ENCODE results near the gene SLC39A3. TPM values are rescaled to one million over a fixed set of nuclear protein-coding genes. Genes with fewer than 3 reads are reported as not detected.

SLC39A3 gene
- total RNA-seq, 5 donors from 2014 or later (not counting 1 experiment from before 2014, with no cell fraction given): 13.2 to 24.5 (median 19.6) TPM

DNA sequence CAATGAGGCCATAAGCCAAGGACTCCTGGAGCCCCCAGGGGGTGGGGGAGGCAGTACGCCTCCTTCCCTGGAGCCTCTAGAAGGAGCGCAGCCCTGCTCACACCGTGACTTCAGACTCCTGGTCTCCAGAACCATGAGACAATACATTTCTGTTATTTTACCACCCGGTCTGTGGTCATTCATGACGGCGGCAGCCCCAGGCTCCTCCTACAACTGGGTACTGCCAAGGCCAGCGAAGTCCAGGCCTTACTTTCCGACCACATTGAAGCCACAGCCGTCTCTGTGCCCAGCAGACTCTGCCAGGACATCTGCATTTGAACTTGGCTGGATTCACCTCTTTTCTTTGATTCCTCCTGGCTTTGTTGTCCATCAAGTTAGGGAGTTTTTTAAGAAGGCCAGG, 47.9 kb downstream of the SLC39A3 start:
- POLR2A ChIA-PET: no interaction called here
- no peak overlapping the region for H3K4me3 Mint-ChIP-seq
- Histone ChIP-seq H3K9me3 (no peaks in the 10 kb centered on the region), H3K27me3 (replicated peaks in 1 of 2; ENCODE audit: control insufficient read depth in 2 of 2, extremely low read depth in 1 of 2, insufficient read depth in 2 of 2, low read length in 1 of 2) (peaks cover 0 to 3% of the 10 kb centered on the region in 2 experiments), H3K27ac (ENCODE audit: low read length) (no peak overlapping the region), H3K36me3 (ENCODE audit: control insufficient read depth in 2 of 2, extremely low read depth in 1 of 2, insufficient read depth in 1 of 2, low read length in 1 of 2) (peaks cover 0 to 3% of the 10 kb centered on the region in 2 donors), H3K4me3 (ENCODE audit: control insufficient read depth in 1 of 2, extremely low read depth in 1 of 2, low read length in 1 of 2) (no peak overlapping the region), H3K4me1 (ENCODE audit: control insufficient read depth in 1 of 2, extremely low read depth in 1 of 2, insufficient read depth in 2 of 2, low read length in 2 of 2) (no peaks in the 10 kb centered on the region)
- DNase-seq (no peak), ATAC-seq (replicated peaks in 1 of 4) (no peak)
- no peak overlapping the region for H3K27ac Mint-ChIP-seq
- H3K9me3 Mint-ChIP-seq: no peaks in the 10 kb centered on the region
- CTCF ChIA-PET: no interaction called here
- WGBS (ENCODE audit: insufficient coverage): 83% methylated on average over 8 of the region's 9 CpGs
- peaks cover 2 to 8% (median 6%) of the 10 kb centered on the region in 3 donors for H3K4me1 Mint-ChIP-seq
- no peaks in the 10 kb centered on the region for H3K36me3 Mint-ChIP-seq
- H3K27me3 Mint-ChIP-seq: no peaks in the 10 kb centered on the region

DNA sequence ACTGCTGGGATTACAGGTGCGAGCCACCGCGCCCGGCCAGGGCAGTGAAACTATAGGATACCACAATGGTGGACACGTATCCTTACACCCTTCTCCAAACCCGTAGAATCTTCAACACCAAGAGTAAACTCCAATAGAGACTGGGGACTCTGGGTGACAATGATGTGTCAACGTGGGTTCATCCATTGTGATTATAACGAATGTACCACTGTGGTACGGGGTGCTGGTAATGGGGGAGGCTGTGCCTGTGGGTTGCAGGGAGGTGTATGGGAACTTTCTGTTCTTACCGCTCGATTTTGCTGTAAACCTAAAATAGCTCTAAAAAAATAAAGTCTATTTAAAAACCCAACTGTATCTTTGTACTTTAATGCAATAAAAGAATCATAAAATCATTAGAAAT, 49.0 kb downstream of the SLC39A3 start:
- H3K27me3 Mint-ChIP-seq: no peaks in the 10 kb centered on the region
- ATAC-seq (replicated peaks in 1 of 4) (no peak), DNase-seq (no peak)
- no peak overlapping the region for H3K27ac Mint-ChIP-seq
- WGBS (ENCODE audit: insufficient coverage): 96% methylated on average over 5 of the region's 11 CpGs
- H3K27ac ChIP-seq (ENCODE audit: low read length): no peak overlapping the region
- ChIA-PET POLR2A (interaction anchor here in 1 of 2 donors (0.6 kb wide), 1 partner anchor 32 kb away, joined by 3 read pairs; no protein-coding TSS in a partner anchor), CTCF (interaction anchor here in 1 of 2 donors (0.6 kb wide), 1 partner anchor 8 kb away, joined by 7 read pairs; no protein-coding TSS in a partner anchor)
- peaks cover 0 to 3% of the 10 kb centered on the region in 2 experiments for H3K27me3 ChIP-seq (replicated peaks in 1 of 2; ENCODE audit: control insufficient read depth in 2 of 2, extremely low read depth in 1 of 2, insufficient read depth in 2 of 2, low read length in 1 of 2)
- H3K4me3 ChIP-seq (ENCODE audit: control insufficient read depth in 1 of 2, extremely low read depth in 1 of 2, low read length in 1 of 2): no peak overlapping the region
- H3K4me1 Mint-ChIP-seq: peaks cover 2 to 6% (median 5%) of the 10 kb centered on the region in 3 donors
- H3K4me3 Mint-ChIP-seq: no peak overlapping the region
- H3K4me1 ChIP-seq (ENCODE audit: control insufficient read depth in 1 of 2, extremely low read depth in 1 of 2, insufficient read depth in 2 of 2, low read length in 2 of 2): no peaks in the 10 kb centered on the region
- H3K9me3 Mint-ChIP-seq: no peaks in the 10 kb centered on the region
- H3K36me3 ChIP-seq (ENCODE audit: control insufficient read depth in 2 of 2, extremely low read depth in 1 of 2, insufficient read depth in 1 of 2, low read length in 1 of 2): peaks cover 0 to 3% of the 10 kb centered on the region in 2 donors
- no peaks in the 10 kb centered on the region for H3K9me3 ChIP-seq
- no peaks in the 10 kb centered on the region for H3K36me3 Mint-ChIP-seq

DNA sequence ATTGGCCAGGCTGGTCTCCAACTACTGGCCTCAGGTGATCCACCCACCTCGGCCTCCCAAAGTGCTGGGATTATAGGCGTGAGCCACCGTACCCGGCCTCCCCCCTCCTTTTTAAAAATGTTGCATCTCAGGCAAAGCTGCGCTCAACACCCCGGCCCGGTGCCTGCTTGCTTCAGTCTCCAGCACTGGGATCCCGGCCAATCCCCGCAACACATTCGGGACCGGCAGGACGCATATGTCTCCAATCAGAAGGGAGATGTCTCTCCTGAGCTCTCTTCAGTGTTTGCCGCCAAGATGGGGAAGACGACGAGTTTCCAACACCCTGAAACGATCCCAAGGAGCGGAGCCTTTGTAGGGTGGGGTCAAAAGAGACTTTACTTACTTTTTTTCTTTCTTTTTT, 53.5 kb downstream of the SLC39A3 start:
- H3K9me3 Mint-ChIP-seq: no peaks in the 10 kb centered on the region

DNA sequence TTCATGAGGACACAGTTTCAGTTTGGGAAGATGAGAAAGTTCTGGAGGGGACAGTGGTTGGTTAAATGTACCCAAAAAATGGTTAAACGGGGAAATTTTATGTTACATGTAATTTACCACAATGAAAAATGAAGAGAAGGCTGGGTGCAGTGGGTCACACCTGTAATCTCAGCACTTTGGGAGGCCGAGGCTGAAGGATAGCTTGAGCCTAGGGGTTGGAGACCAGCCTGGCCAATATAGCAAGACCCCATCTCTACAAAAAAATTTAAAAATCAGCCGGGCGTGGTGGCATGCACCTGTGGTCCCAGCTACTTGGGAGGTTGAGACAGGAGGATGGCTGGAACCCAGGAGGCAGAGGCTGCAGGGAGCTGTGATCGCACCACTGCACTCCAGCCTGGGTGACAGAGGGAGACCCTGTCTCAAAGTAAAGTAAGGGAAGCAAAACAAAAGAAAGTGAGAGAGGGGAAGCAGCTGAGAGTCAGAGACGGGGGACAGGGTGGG, 54.6 kb downstream of the SLC39A3 start:
- no peaks in the 10 kb centered on the region for H3K27me3 Mint-ChIP-seq
- no peak overlapping the region for H3K27ac Mint-ChIP-seq
- H3K4me3 Mint-ChIP-seq: no peak overlapping the region
- 94% methylated on average over 3 of the region's 6 CpGs for WGBS (ENCODE audit: insufficient coverage)
- no peaks in the 10 kb centered on the region for H3K9me3 Mint-ChIP-seq
- CTCF ChIA-PET: no interaction called here
- H3K9me3 ChIP-seq: no peaks in the 10 kb centered on the region
- no peak overlapping the region for H3K27ac ChIP-seq (ENCODE audit: low read length)
- no peaks in the 10 kb centered on the region for H3K4me1 ChIP-seq (ENCODE audit: control insufficient read depth in 1 of 2, extremely low read depth in 1 of 2, insufficient read depth in 2 of 2, low read length in 2 of 2)
- H3K36me3 ChIP-seq (ENCODE audit: control insufficient read depth in 2 of 2, extremely low read depth in 1 of 2, insufficient read depth in 1 of 2, low read length in 1 of 2): no peaks in the 10 kb centered on the region
- ATAC-seq (replicated peaks in 1 of 4) (no peak), DNase-seq (no peak)
- POLR2A ChIA-PET: no interaction called here
- H3K27me3 ChIP-seq (replicated peaks in 1 of 2; ENCODE audit: control insufficient read depth in 2 of 2, extremely low read depth in 1 of 2, insufficient read depth in 2 of 2, low read length in 1 of 2): no peaks in the 10 kb centered on the region
- H3K36me3 Mint-ChIP-seq: peaks cover 4% of the 10 kb centered on the region
- H3K4me1 Mint-ChIP-seq: peaks cover 0 to 5% (median 0%) of the 10 kb centered on the region in 3 donors
- H3K4me3 ChIP-seq (ENCODE audit: control insufficient read depth in 1 of 2, extremely low read depth in 1 of 2, low read length in 1 of 2): no peak overlapping the region

More for the DNA sequence above, 53.5 kb downstream of the SLC39A3 start:
- Histone ChIP-seq H3K4me3 (ENCODE audit: control insufficient read depth in 1 of 2, extremely low read depth in 1 of 2, low read length in 1 of 2) (no peak overlapping the region), H3K4me1 (ENCODE audit: control insufficient read depth in 1 of 2, extremely low read depth in 1 of 2, insufficient read depth in 2 of 2, low read length in 2 of 2) (no peaks in the 10 kb centered on the region), H3K36me3 (ENCODE audit: control insufficient read depth in 2 of 2, extremely low read depth in 1 of 2, insufficient read depth in 1 of 2, low read length in 1 of 2) (no peaks in the 10 kb centered on the region), H3K27me3 (replicated peaks in 1 of 2; ENCODE audit: control insufficient read depth in 2 of 2, extremely low read depth in 1 of 2, insufficient read depth in 2 of 2, low read length in 1 of 2) (no peaks in the 10 kb centered on the region), H3K9me3 (no peaks in the 10 kb centered on the region), H3K27ac (ENCODE audit: low read length) (no peak overlapping the region)
- Mint-ChIP-seq H3K27me3 (no peaks in the 10 kb centered on the region), H3K27ac (no peak overlapping the region), H3K36me3 (peaks cover 4% of the 10 kb centered on the region), H3K4me1 (peaks cover 0 to 3% (median 0%) of the 10 kb centered on the region in 3 donors), H3K4me3 (no peak overlapping the region)
- ChIA-PET POLR2A (no interaction called here), CTCF (no interaction called here)
- 89% methylated on average over 7 of the region's 17 CpGs for WGBS (ENCODE audit: insufficient coverage)
- no peak for ATAC-seq (replicated peaks in 1 of 4)
- no peak for DNase-seq

DNA sequence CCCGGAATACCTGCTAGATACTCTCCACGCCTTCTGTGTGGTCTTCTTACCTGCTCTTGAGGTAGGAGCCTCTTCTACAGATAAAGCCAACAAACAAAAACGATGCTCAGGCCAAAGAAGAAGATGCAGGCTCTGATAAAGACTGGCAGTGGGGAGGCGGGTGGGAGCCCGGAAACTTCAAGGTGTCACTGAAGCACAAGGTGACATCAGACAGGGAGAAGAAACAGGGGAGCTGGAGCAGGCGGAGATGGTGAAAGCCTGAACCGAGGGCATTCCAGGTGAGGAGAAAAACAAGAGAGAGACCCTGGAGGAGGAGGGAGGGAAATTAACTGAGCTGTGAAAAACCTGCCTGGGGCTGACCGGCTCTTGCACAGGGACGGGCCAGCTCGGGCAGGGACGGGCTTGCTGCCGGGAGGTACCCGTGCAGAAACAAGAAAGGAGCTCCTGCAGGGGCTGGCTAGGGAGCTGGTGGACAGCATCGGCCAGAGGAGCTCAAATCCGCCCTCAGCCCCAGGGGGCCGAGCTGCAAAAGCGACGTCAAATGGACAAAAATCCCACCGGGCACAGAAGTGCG, 56.3 kb downstream of the SLC39A3 start:
- DNase-seq: no peak
- no peaks in the 10 kb centered on the region for H3K27me3 ChIP-seq (replicated peaks in 1 of 2; ENCODE audit: control insufficient read depth in 2 of 2, extremely low read depth in 1 of 2, insufficient read depth in 2 of 2, low read length in 1 of 2)
- no peak overlapping the region for H3K27ac ChIP-seq (ENCODE audit: low read length)
- no peaks in the 10 kb centered on the region for H3K27me3 Mint-ChIP-seq
- no peak overlapping the region for H3K4me3 ChIP-seq (ENCODE audit: control insufficient read depth in 1 of 2, extremely low read depth in 1 of 2, low read length in 1 of 2)
- H3K27ac Mint-ChIP-seq: no peak overlapping the region
- H3K4me1 ChIP-seq (ENCODE audit: control insufficient read depth in 1 of 2, extremely low read depth in 1 of 2, insufficient read depth in 2 of 2, low read length in 2 of 2): no peaks in the 10 kb centered on the region
- 89% methylated on average over 19 of the region's 20 CpGs for WGBS (ENCODE audit: insufficient coverage)
- POLR2A ChIA-PET: no interaction called here
- no peak overlapping the region for H3K4me3 Mint-ChIP-seq
- H3K4me1 Mint-ChIP-seq: peaks cover 0 to 5% (median 0%) of the 10 kb centered on the region in 3 donors
- no peaks in the 10 kb centered on the region for H3K9me3 Mint-ChIP-seq
- ATAC-seq (replicated peaks in 1 of 4): no peak
- no peaks in the 10 kb centered on the region for H3K36me3 ChIP-seq (ENCODE audit: control insufficient read depth in 2 of 2, extremely low read depth in 1 of 2, insufficient read depth in 1 of 2, low read length in 1 of 2)
- CTCF ChIA-PET: interaction anchor here in 1 of 2 donors (1.2 kb wide), 1 partner anchor 21 kb away, joined by 3 read pairs; no protein-coding TSS in a partner anchor
- no peaks in the 10 kb centered on the region for H3K9me3 ChIP-seq
- H3K36me3 Mint-ChIP-seq: peaks cover 4% of the 10 kb centered on the region

Other genes with a start within 250 kb of the SLC39A3 start
- 1 to 10 TPM; 4.5 to 7.2 (median 5.7) TPM for gene GNG7, start 37.3 kb downstream of the SLC39A3 start, total RNA-seq
- gene DIRAS1, start 18.6 kb downstream of the SLC39A3 start, total RNA-seq: under 1 TPM; 0.53 to 0.70 (median 0.60) TPM
- gene SGTA, start 43.3 kb upstream of the SLC39A3 start, total RNA-seq: 10 to 100 TPM; 28.9 to 42.5 (median 36.7) TPM
- 10 to 100 TPM; 30.8 to 46.6 (median 41.9) TPM for gene THOP1, start 45.5 kb upstream of the SLC39A3 start, total RNA-seq
- 1 to 10 TPM; 5.5 to 9.0 (median 7.5) TPM for gene ZNF554, start 79.9 kb upstream of the SLC39A3 start, total RNA-seq
- gene ZNF555, start 101.5 kb upstream of the SLC39A3 start, total RNA-seq: 10 to 100 TPM in 1 of 5 donors, 1 to 10 TPM in 4; 3.7 to 10.9 (median 6.7) TPM
- not detected for gene ZNF556, start 127.3 kb upstream of the SLC39A3 start, total RNA-seq
- gene ZNF57, start 160.9 kb upstream of the SLC39A3 start, total RNA-seq: 1 to 10 TPM; 2.7 to 6.0 (median 3.7) TPM
- gene ZNF77, start 205.0 kb upstream of the SLC39A3 start, total RNA-seq: 1 to 10 TPM; 4.1 to 6.5 (median 4.8) TPM
- under 1 TPM in 3 of 5 donors, not detected in 2; 0.36 to 0.61 (median 0.50) TPM for gene TLE6, start 237.5 kb upstream of the SLC39A3 start, total RNA-seq

All from T-cell (primary cell).